GM12872 (cell line): ENCODE results near the gene ELK4.

Experiments used
- CTCF ChIP-seq: IDR thresholded peaks from 3 replicates; pipeline ENCODE4 v1.5.1; 2011; ENCODE audit warnings: low read depth, mild to moderate bottlenecking, low read length, moderate library complexity; ENCODE audit not compliant: insufficient read depth

The ELK4 gene

GRCh38 chr1:205577874-205578658, 53.7 kb downstream of the ELK4 start:
- no peak for TF ChIP-seq CTCF

GRCh38 chr1:205576805-205577761, 54.7 kb downstream of the ELK4 start:
- TF ChIP-seq CTCF, result no peak

- no peak for TF ChIP-seq CTCF
These were observed 55.8 kb downstream of the ELK4 start for GRCh38 chr1:205576011-205576410.

- no peak for TF ChIP-seq CTCF
These were observed 56.4 kb downstream of the ELK4 start for GRCh38 chr1:205575294-205575885.

- TF ChIP-seq CTCF, result no peak
These were observed 59.4 kb downstream of the ELK4 start for GRCh38 chr1:205572421-205572820.

- no peak for TF ChIP-seq CTCF
These were observed 60.1 kb downstream of the ELK4 start for GRCh38 chr1:205571747-205572146.
